DOHH2 (cell line): ENCODE results near the gene CHCHD4.

Experiments used
- EZH2phosphoT487 ChIP-seq: fragments of 200-600 bp; sonication (generic); IDR thresholded peaks from 2 replicates; pipeline ENCODE4 v1.6.1; 2017; ENCODE audit warnings: borderline replicate concordance, mild to moderate bottlenecking, antibody characterized with exemption, low read length, moderate library complexity, mixed read lengths
- TF ChIP-seq, protein P1 (sequence below): fragments of 200-600 bp; sonication (generic); IDR thresholded peaks from one replicate; pipeline ENCODE4 v1.5.1; 2014; ENCODE audit warnings: antibody characterized with exemption, mild to moderate bottlenecking, low read depth, low read length; ENCODE audit not compliant: poor library complexity, severe bottlenecking

DNA sequence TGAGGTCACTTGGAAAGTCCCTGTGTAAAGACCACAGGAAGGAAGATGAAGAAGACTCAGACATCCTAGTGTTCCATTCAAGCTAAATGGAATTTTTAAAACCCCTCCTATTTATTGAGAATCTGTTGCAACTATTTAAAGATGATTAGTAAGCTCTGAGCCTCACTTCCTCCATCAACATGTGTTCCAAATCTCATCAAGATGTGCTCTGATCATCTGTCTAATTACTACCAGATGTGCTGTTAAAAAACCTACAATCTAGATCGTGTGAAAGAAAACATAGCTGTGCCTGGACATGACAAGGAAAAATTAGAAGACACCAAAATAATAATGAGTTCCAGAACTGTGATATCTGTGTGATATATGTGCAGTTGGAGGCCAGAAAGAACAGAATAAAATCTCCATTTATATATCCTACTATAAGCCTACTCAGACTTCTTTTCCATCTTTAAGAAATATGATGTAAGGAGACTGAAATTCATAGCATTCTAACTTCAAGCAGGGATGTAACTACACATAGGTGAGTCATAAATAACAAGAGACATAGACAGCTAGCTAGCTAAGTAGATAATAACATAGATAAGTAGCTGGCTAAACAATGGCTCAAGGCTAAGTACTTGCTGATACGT, 46.0 kb upstream of the CHCHD4 start:
- TF ChIP-seq, protein P1, sequence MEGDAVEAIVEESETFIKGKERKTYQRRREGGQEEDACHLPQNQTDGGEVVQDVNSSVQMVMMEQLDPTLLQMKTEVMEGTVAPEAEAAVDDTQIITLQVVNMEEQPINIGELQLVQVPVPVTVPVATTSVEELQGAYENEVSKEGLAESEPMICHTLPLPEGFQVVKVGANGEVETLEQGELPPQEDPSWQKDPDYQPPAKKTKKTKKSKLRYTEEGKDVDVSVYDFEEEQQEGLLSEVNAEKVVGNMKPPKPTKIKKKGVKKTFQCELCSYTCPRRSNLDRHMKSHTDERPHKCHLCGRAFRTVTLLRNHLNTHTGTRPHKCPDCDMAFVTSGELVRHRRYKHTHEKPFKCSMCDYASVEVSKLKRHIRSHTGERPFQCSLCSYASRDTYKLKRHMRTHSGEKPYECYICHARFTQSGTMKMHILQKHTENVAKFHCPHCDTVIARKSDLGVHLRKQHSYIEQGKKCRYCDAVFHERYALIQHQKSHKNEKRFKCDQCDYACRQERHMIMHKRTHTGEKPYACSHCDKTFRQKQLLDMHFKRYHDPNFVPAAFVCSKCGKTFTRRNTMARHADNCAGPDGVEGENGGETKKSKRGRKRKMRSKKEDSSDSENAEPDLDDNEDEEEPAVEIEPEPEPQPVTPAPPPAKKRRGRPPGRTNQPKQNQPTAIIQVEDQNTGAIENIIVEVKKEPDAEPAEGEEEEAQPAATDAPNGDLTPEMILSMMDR: no peak
- no peak for TF ChIP-seq EZH2phosphoT487
